HepG2 (cell line): ENCODE data around the gene ZFAND6. TPM values are rescaled to one million over a fixed set of nuclear protein-coding genes. Genes with fewer than 3 reads are reported as not detected.
"Not testable (repeated sequence)": the region's sequence is repeated elsewhere in the genome, so short reads cannot be mapped to it uniquely, and the experiment has no call there.

Source experiments
- ATAC-seq: fragments of 200-7000 bp; cut with Tn5 transposase; 3 replicates; pipeline ENCODE4 v1.9.1; 2020; ENCODE audit warnings: mild to moderate bottlenecking, moderate library complexity
- BruUV-seq: library from RNA; stranded (reverse); fragments of 400-500 nt; replicated peaks from 2 replicates; lab custom pipeline; 2021; lab: Mats Ljungman, UMichigan
- CTCF ChIA-PET: fragments of 300-600 bp; formaldehyde crosslinking; extraction: SDS; loops from one replicate; lab custom pipeline; 2021; ENCODE audit warnings: low total read pairs, inconsistent platforms, low intra/inter-chr PET ratio; lab: Yijun Ruan, JAX
- POLR2A ChIA-PET: fragments of 350-600 bp; sonication (Branson Sonifier 250); formaldehyde crosslinking; loops from one replicate; lab custom pipeline; 2020; ENCODE audit warnings: antibody characterized with exemption, inconsistent platforms; lab: Yijun Ruan, JAX
- DNase-seq: peaks from one replicate; pipeline ENCODE4 v3.0.0-alpha.2; 2015; ENCODE audit warnings: low spot score
- FAIRE-seq: peaks from 3 replicates; lab custom pipeline; 2011; peaks lifted over from hg19 to GRCh38; lab: Jason Lieb, UNC
- H2AFZ ChIP-seq: one replicate; pipeline ENCODE4 v1.6.1; 2011; ENCODE audit warnings: low read length, inconsistent platforms
- H3K27ac ChIP-seq: fragments of 300-600 bp; 3 replicates; pipeline ENCODE4 v1.8.0; 2011; ENCODE audit warnings: mixed run types, mild to moderate bottlenecking, mixed read lengths, low read length, inconsistent platforms; ENCODE audit not compliant: insufficient read depth; ENCODE audit errors: extremely low read length
- H3K27me3 ChIP-seq, 2 experiments: fragments of 200-600 bp in 1 of 2; 2 replicates in 1 of 2; 3 replicates in 1 of 2; pipeline versions ENCODE4 v1.6.0 to v1.8.0; 2011; ENCODE audit warnings: low read length in 2 of 2, mild to moderate bottlenecking in 2 of 2, moderate library complexity in 2 of 2, inconsistent platforms in 1 of 2; ENCODE audit not compliant: insufficient read depth in 2 of 2, control insufficient read depth in 1 of 2
- H3K36me3 ChIP-seq, 2 experiments: fragments of 200-600 bp in 1 of 2; replicated peaks in 1 of 2; 2 replicates in 1 of 2; 3 replicates in 1 of 2; pipeline versions ENCODE4 v1.5.1 to v1.8.0; 2011; ENCODE audit warnings: low read length in 2 of 2, inconsistent platforms in 1 of 2; ENCODE audit not compliant: insufficient read depth in 2 of 2, control insufficient read depth in 1 of 2
- H3K4me1 ChIP-seq: 2 replicates; pipeline ENCODE4 v1.5.1; 2012; ENCODE audit warnings: low read length, inconsistent platforms; ENCODE audit not compliant: insufficient read depth
- H3K4me2 ChIP-seq: 2 replicates; pipeline ENCODE4 v1.6.0; 2011; ENCODE audit warnings: low read depth, low read length, inconsistent platforms
- H3K4me3 ChIP-seq, 3 experiments: fragments of 200-600 bp in 1 of 3; sonication (generic), shearing (Covaris generic) in 1 of 3; replicated peaks in 1 of 3; 2 replicates each; pipeline ENCODE4 v1.5.1; 2011 to 2016; ENCODE audit warnings: low read length in 3 of 3, inconsistent platforms in 2 of 3, low read depth in 2 of 3, mild to moderate bottlenecking in 2 of 3, control low read depth in 1 of 3, mixed read lengths in 1 of 3; ENCODE audit not compliant: insufficient read depth in 1 of 3
- H3K79me2 ChIP-seq: one replicate; pipeline ENCODE4 v1.6.1; 2011; ENCODE audit warnings: low read length, inconsistent platforms; ENCODE audit not compliant: insufficient read depth
- H3K9ac ChIP-seq: 2 replicates; pipeline ENCODE4 v1.6.0; 2011; ENCODE audit warnings: mild to moderate bottlenecking, low read depth, low read length, inconsistent platforms; ENCODE audit not compliant: insufficient read depth
- H3K9me3 ChIP-seq: 2 replicates; pipeline ENCODE4 v1.5.1; 2012; ENCODE audit warnings: mild to moderate bottlenecking, low read length
- H4K20me1 ChIP-seq: 2 replicates; pipeline ENCODE4 v1.6.0; 2011; ENCODE audit warnings: inconsistent platforms, mild to moderate bottlenecking, low read length, moderate library complexity; ENCODE audit not compliant: insufficient read depth
- GATAD1 ChIP-seq: IDR thresholded peaks from 2 replicates; pipeline ENCODE4 v1.6.1; 2016; ENCODE audit warnings: missing genetic modification reagents, missing compliant biosample characterization
- KAT2B ChIP-seq: fragments of 150-350 bp; IDR thresholded peaks from 2 replicates; pipeline ENCODE4 v1.6.1; 2014; ENCODE audit warnings: low read depth, low read length, borderline replicate concordance
- ZBTB10 ChIP-seq: sonication (generic); formaldehyde crosslinking; IDR thresholded peaks from 2 replicates; pipeline ENCODE4 v1.4.0; 2020; ENCODE audit warnings: missing genetic modification reagents, borderline replicate concordance
- WGBS: methylation state at CpG from one replicate; pipeline ENCODE4 v1.1.6; 2017; ENCODE audit warnings: low lambda C conversion rate; 5-methylcytosine and 5-hydroxymethylcytosine counted together
- in situ Hi-C: cut with HindIII; loops from 2 replicates; pipeline ENCODE4 v1.10.0; 2017; ENCODE audit warnings: low pct_unique_long_range_greater_than_20kb; ENCODE audit not compliant: extremely low pct_ligation_motif_present
- intact Hi-C: fragments of 100-400 bp; cut with micrococcal nuclease; formaldehyde crosslinking; loops from one replicate; pipeline ENCODE4 v1.10.0; 2022; ENCODE audit not compliant: unreplicated experiment
- polyA plus RNA-seq, 8 experiments: library from polyadenylated mRNA; depleted of rRNA in 3 of 8; stranded (reverse) in 7 of 8; unstranded in 1 of 8; fragments of >200 nt; fragmentation: Illumina TruSeq in 4 of 8; extraction: Trizol in 4 of 8; gene quantifications; 2 replicates each; pipeline versions ENCODE4 v1.2.1 to v1.2.3, GENCODE V29; 2011 to 2016; ENCODE audit warnings: low read depth in 4 of 8, missing spikeins in 1 of 8, mixed read lengths in 1 of 8; ENCODE audit not compliant: insufficient read depth in 1 of 8
- total RNA-seq, 5 experiments: library from RNA; depleted of rRNA; stranded (reverse); fragments of >200 nt; fragmentation: Illumina TruSeq; extraction: Trizol; gene quantifications; 2 replicates each; pipeline ENCODE4 v1.2.3, GENCODE V29; 2016; ENCODE audit warnings: low read depth in 1 of 5
- TF ChIP-seq, protein P1 (sequence below): sonication (generic); formaldehyde crosslinking; IDR thresholded peaks from 2 replicates; pipeline ENCODE4 v1.4.0; 2020; ENCODE audit warnings: missing genetic modification reagents

Gene ZFAND6
- total and polyA plus RNA-seq, 2 of the 13 experiments (the other 11 are each of a cell fraction or from before 2014, with no cell fraction given): 84.2 to 115 TPM

DNA sequence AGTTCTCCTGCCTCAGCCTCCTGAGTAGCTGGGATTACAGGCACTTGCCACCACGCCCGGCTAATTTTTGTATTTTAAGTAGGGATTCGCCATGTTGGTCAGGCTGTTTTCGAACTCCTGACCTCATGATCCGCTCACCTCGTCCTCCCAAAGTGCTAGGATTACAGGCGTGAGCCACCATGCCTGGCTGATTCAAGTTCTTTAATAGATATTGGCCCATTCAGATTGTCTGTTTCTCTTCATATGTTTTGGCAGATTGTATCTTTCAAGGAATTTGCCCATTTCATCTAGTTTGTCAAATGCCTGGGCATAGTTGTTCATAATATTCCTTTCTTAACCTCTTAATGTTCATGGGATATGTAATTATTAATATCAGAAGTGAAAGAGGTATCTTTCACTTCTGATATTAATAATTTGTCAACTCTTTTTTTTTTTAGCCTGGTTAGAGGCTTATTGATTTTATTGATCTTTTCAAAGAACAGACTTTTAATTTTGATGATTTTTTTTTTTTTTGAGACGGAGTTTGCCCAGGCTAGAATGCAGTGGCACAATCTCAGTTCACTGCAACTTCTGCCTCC, 40.2 kb upstream of the ZFAND6 start:
- CTCF ChIA-PET: no interaction called here
- Histone ChIP-seq H3K27ac (no peak overlapping the region), H3K9ac (no peak overlapping the region), H2AFZ (no peak overlapping the region), H3K4me2 (peak overlapping the region; percentile 13; the same call in 1 of the 2 replicates), H3K4me3 (no peak overlapping the region), H4K20me1 (no peaks in the 10 kb centered on the region), H3K4me1 (peaks cover 31% of the 10 kb centered on the region), H3K9me3 (no peaks in the 10 kb centered on the region), H3K36me3 (no peaks in the 10 kb centered on the region), H3K27me3 (no peaks in the 10 kb centered on the region; a peak in 1 of 5 replicates), H3K79me2 (no peaks in the 10 kb centered on the region)
- WGBS: 61% methylated on average over 8 of the region's 8 CpGs
- ATAC-seq (no peak), FAIRE-seq (no peak), DNase-seq (no peak)
- intact Hi-C loops: no loop called here
- POLR2A ChIA-PET: no interaction called here
- BruUV-seq: no TSS peak
- in situ Hi-C loops: loop anchor here (25.0 kb wide), 1 partner anchor 293 kb away; no protein-coding TSS in a partner anchor
- TF ChIP-seq ZBTB10 (CRISPR knock-in tag) (no peak), KAT2B (peak; percentile 65), GATAD1 (no peak)
- TF ChIP-seq, protein P1, sequence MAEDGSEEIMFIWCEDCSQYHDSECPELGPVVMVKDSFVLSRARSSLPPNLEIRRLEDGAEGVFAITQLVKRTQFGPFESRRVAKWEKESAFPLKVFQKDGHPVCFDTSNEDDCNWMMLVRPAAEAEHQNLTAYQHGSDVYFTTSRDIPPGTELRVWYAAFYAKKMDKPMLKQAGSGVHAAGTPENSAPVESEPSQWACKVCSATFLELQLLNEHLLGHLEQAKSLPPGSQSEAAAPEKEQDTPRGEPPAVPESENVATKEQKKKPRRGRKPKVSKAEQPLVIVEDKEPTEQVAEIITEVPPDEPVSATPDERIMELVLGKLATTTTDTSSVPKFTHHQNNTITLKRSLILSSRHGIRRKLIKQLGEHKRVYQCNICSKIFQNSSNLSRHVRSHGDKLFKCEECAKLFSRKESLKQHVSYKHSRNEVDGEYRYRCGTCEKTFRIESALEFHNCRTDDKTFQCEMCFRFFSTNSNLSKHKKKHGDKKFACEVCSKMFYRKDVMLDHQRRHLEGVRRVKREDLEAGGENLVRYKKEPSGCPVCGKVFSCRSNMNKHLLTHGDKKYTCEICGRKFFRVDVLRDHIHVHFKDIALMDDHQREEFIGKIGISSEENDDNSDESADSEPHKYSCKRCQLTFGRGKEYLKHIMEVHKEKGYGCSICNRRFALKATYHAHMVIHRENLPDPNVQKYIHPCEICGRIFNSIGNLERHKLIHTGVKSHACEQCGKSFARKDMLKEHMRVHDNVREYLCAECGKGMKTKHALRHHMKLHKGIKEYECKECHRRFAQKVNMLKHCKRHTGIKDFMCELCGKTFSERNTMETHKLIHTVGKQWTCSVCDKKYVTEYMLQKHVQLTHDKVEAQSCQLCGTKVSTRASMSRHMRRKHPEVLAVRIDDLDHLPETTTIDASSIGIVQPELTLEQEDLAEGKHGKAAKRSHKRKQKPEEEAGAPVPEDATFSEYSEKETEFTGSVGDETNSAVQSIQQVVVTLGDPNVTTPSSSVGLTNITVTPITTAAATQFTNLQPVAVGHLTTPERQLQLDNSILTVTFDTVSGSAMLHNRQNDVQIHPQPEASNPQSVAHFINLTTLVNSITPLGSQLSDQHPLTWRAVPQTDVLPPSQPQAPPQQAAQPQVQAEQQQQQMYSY (CRISPR knock-in tag): no peak

DNA sequence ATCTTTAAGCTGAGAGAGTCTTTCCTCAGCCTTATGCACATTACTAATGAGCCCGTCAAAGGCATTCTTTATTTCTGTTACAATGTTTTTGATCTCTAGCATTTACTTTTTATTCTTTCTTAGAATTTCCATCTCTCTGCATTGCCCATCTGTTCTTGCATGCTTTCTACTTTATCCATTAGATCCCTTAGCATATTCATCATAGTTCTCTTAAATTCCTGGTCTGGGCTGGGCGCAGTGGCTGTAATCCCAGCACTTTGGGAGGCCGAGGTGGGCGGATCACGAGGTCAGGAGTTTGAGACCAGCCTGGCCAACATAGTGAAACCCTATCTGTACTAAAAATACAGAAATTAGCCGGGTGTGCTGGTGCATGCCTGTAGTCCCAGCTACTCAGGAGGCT, 39.3 kb upstream of the ZFAND6 start:
- H3K27ac ChIP-seq, H3K9ac ChIP-seq, H3K9me3 ChIP-seq, FAIRE-seq, CTCF ChIA-PET, H3K4me2 ChIP-seq, ATAC-seq, POLR2A ChIA-PET, H3K79me2 ChIP-seq, H4K20me1 ChIP-seq, DNase-seq, H3K27me3 ChIP-seq, H2AFZ ChIP-seq, BruUV-seq, H3K4me3 ChIP-seq, intact Hi-C loops, H3K36me3 ChIP-seq: not testable (repeated sequence)
- peaks cover 31% of the 10 kb centered on the region for H3K4me1 ChIP-seq
- in situ Hi-C loops: loop anchor here (25.0 kb wide), 1 partner anchor 292 kb away; no protein-coding TSS in a partner anchor
- 56% methylated on average over 6 of the region's 6 CpGs for WGBS
